GM23338 (cell line): ENCODE measurements around the gene F7. TPM values are rescaled to one million over a fixed set of nuclear protein-coding genes. Genes with fewer than 3 reads are reported as not detected.
A peak's percentile ranks its signal among the peaks of the same experiment; 100 is the strongest.

Experiments
- ATAC-seq: fragments of 200-7000 bp; cut with Tn5 transposase; 3 replicates; pipeline ENCODE4 v1.9.1; 2020
- DNase-seq: peaks from one replicate; pipeline ENCODE4 v3.0.0-alpha.2; 2015; ENCODE audit warnings: low spot score
- H2AFZ ChIP-seq: fragments of 200-600 bp; sonication (generic); 2 replicates; pipeline ENCODE4 v1.8.0; 2016; ENCODE audit warnings: antibody characterized with exemption, mild to moderate bottlenecking, moderate library complexity
- H3F3A ChIP-seq: fragments of 200-600 bp; sonication (generic); replicated peaks from 2 replicates; pipeline ENCODE4 v1.8.0; 2017; ENCODE audit warnings: antibody characterized with exemption, mixed run types, low read depth
- H3K27ac ChIP-seq: fragments of 200-600 bp; sonication (generic); 2 replicates; pipeline ENCODE4 v1.6.1; 2016; ENCODE audit warnings: low read depth
- H3K27me3 ChIP-seq: fragments of 200-600 bp; sonication (generic); 2 replicates; pipeline ENCODE4 v1.8.0; 2016; ENCODE audit warnings: mild to moderate bottlenecking, mixed run types, moderate library complexity; ENCODE audit not compliant: insufficient read depth
- H3K36me3 ChIP-seq: fragments of 200-600 bp; sonication (generic); 2 replicates; pipeline ENCODE4 v1.8.0; 2016; ENCODE audit warnings: mild to moderate bottlenecking; ENCODE audit not compliant: insufficient read depth
- H3K4me1 ChIP-seq: fragments of 200-600 bp; sonication (generic); 2 replicates; pipeline ENCODE4 v1.8.0; 2016; ENCODE audit warnings: mild to moderate bottlenecking, moderate library complexity; ENCODE audit not compliant: insufficient read depth
- H3K4me2 ChIP-seq: fragments of 200-600 bp; sonication (generic); 2 replicates; pipeline ENCODE4 v1.7.1; 2017; ENCODE audit warnings: mixed run types
- H3K4me3 ChIP-seq: fragments of 200-600 bp; sonication (generic); 2 replicates; pipeline ENCODE4 v1.6.1; 2016; ENCODE audit warnings: mixed run types
- H3K79me2 ChIP-seq: fragments of 200-600 bp; sonication (generic); replicated peaks from 2 replicates; pipeline ENCODE4 v1.8.0; 2017; ENCODE audit warnings: mild to moderate bottlenecking; ENCODE audit not compliant: insufficient read depth
- H3K9me2 ChIP-seq: fragments of 200-600 bp; sonication (generic); 2 replicates; pipeline ENCODE4 v1.8.0; 2017; ENCODE audit not compliant: insufficient read depth
- H4K20me1 ChIP-seq: fragments of 200-600 bp; sonication (generic); replicated peaks from 2 replicates; pipeline ENCODE4 v1.8.0; 2017; ENCODE audit warnings: mild to moderate bottlenecking; ENCODE audit not compliant: insufficient read depth
- H3K27ac Mint-ChIP-seq: 2 replicates; pipeline ENCODE4 v1.8.0; 2020; ENCODE audit warnings: inconsistent platforms, mild to moderate bottlenecking, moderate library complexity, mixed read lengths
- H3K27me3 Mint-ChIP-seq: 3 replicates; pipeline ENCODE4 v1.8.0; 2022; ENCODE audit warnings: low read depth, mild to moderate bottlenecking, moderate library complexity, mixed read lengths, inconsistent platforms; ENCODE audit not compliant: insufficient read depth, poor library complexity
- H3K36me3 Mint-ChIP-seq: 3 replicates; pipeline ENCODE4 v1.8.0; 2021; ENCODE audit warnings: low read depth, mild to moderate bottlenecking, inconsistent platforms, moderate library complexity, mixed read lengths
- H3K4me1 Mint-ChIP-seq: 3 replicates; pipeline ENCODE4 v1.8.0; 2020; ENCODE audit warnings: mild to moderate bottlenecking, inconsistent platforms, mixed read lengths
- H3K4me3 Mint-ChIP-seq: 3 replicates; pipeline ENCODE4 v1.8.0; 2021; ENCODE audit warnings: moderate library complexity, mild to moderate bottlenecking, inconsistent platforms, mixed read lengths
- H3K9me3 Mint-ChIP-seq: 3 replicates; pipeline ENCODE4 v1.8.0; 2020; ENCODE audit warnings: moderate library complexity, mild to moderate bottlenecking, inconsistent platforms, mixed read lengths
- CREB1 ChIP-seq: fragments of 250-450 bp; sonication (Bioruptor Pico); IDR thresholded peaks from 2 replicates; pipeline ENCODE4 v1.5.0; 2020; ENCODE audit warnings: low read depth, mild to moderate bottlenecking, moderate library complexity
- EZH2 ChIP-seq: fragments of 200-600 bp; sonication (generic); IDR thresholded peaks from one replicate; pipeline ENCODE4 v1.8.0; 2017; ENCODE audit warnings: antibody characterized with exemption, mild to moderate bottlenecking, low read depth; ENCODE audit not compliant: unreplicated experiment
- JUNB ChIP-seq: IDR thresholded peaks from one replicate; pipeline ENCODE4 v1.6.1; 2016; ENCODE audit warnings: antibody characterized with exemption; ENCODE audit not compliant: unreplicated experiment
- ZNF331 ChIP-seq: fragments of 250-450 bp; sonication (Bioruptor Pico); IDR thresholded peaks from 2 replicates; pipeline ENCODE4 v1.5.0; 2020; ENCODE audit warnings: low read depth, mild to moderate bottlenecking, moderate library complexity
- polyA plus RNA-seq: library from polyadenylated mRNA; unstranded; fragments of >200 nt; fragmentation: Nextera tagmentation; extraction: Ambion mirVana; gene quantifications from 2 replicates; pipeline ENCODE4 v1.2.1, GENCODE V29; 2016
- total RNA-seq: library from RNA; depleted of rRNA; stranded (reverse); fragments of >200 nt; shearing (Covaris generic); gene quantifications from 2 replicates; pipeline ENCODE4 v1.2.3, GENCODE V29; 2014
- TF ChIP-seq, protein P1 (sequence below), 2 experiments: fragments of 200-600 bp in 1 of 2; sonication (generic) in 1 of 2; conservative IDR thresholded peaks; 2 replicates each; pipeline versions ENCODE4 v1.5.1 to v1.6.1; 2016 to 2017; ENCODE audit warnings: antibody characterized with exemption in 2 of 2, low read depth in 2 of 2, mild to moderate bottlenecking in 2 of 2, moderate library complexity in 1 of 2

Gene F7
- total and polyA plus RNA-seq, 2 experiments from 2014 or later = 0.16 to 0.24 TPM

DNA sequence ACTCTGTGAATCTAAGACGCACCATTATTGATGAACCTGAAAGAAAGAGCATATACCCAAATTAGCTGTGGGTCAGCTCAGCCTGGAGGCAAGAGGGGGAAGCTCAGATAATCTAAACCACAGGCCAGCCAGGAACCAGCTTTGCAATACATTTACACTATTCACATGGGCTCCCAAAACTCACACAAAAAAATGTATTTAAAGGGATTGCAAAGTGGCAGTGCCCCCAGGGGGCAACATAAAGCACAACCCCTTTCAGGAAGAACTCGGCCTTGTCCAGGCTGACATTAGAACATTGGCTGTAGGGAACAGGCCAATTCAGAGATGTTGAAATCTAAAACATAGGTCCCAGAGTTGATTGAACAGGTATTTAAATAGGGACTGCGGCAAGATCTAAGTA, 49.6 kb downstream of the F7 start:
- TF ChIP-seq EZH2 = no peak
- TF ChIP-seq, protein P1, sequence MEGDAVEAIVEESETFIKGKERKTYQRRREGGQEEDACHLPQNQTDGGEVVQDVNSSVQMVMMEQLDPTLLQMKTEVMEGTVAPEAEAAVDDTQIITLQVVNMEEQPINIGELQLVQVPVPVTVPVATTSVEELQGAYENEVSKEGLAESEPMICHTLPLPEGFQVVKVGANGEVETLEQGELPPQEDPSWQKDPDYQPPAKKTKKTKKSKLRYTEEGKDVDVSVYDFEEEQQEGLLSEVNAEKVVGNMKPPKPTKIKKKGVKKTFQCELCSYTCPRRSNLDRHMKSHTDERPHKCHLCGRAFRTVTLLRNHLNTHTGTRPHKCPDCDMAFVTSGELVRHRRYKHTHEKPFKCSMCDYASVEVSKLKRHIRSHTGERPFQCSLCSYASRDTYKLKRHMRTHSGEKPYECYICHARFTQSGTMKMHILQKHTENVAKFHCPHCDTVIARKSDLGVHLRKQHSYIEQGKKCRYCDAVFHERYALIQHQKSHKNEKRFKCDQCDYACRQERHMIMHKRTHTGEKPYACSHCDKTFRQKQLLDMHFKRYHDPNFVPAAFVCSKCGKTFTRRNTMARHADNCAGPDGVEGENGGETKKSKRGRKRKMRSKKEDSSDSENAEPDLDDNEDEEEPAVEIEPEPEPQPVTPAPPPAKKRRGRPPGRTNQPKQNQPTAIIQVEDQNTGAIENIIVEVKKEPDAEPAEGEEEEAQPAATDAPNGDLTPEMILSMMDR (conservative IDR thresholded peaks at IDR 0.05; ENCODE audit: low read depth in 2 of 2) = peak in 1 of 2 experiments; percentile 17; a peak in 2 of 4 replicates
- Histone ChIP-seq H3K4me3 (no peak overlapping the region), H3K27me3 (peaks cover 22% of the 10 kb centered on the region), H3K27ac (no peak overlapping the region), H2AFZ (peak overlapping the region; percentile 88; the same call in 1 of the 2 replicates), H3F3A (peaks cover 17% of the 10 kb centered on the region), H3K79me2 (no peaks in the 10 kb centered on the region), H4K20me1 (no peaks in the 10 kb centered on the region), H3K9me2 (no peaks in the 10 kb centered on the region), H3K36me3 (no peaks in the 10 kb centered on the region), H3K4me1 (peaks cover 16% of the 10 kb centered on the region; the same call in 1 of the 2 replicates), H3K4me2 (peak overlapping the region; percentile 76; the same call in 1 of the 2 replicates)
- Mint-ChIP-seq H3K27me3 (peaks cover 29% of the 10 kb centered on the region), H3K4me3 (peak overlapping the region; percentile 53; the same call in 1 of the 3 replicates), H3K27ac (peak overlapping the region; percentile 55; the same call in 1 of the 2 replicates), H3K36me3 (no peaks in the 10 kb centered on the region; the same call in 2 of the 3 replicates), H3K9me3 (peaks cover 3% of the 10 kb centered on the region; the same call in 1 of the 3 replicates), H3K4me1 (peaks cover 39% of the 10 kb centered on the region)
- DNase-seq (no peak), ATAC-seq (no peak)

DNA sequence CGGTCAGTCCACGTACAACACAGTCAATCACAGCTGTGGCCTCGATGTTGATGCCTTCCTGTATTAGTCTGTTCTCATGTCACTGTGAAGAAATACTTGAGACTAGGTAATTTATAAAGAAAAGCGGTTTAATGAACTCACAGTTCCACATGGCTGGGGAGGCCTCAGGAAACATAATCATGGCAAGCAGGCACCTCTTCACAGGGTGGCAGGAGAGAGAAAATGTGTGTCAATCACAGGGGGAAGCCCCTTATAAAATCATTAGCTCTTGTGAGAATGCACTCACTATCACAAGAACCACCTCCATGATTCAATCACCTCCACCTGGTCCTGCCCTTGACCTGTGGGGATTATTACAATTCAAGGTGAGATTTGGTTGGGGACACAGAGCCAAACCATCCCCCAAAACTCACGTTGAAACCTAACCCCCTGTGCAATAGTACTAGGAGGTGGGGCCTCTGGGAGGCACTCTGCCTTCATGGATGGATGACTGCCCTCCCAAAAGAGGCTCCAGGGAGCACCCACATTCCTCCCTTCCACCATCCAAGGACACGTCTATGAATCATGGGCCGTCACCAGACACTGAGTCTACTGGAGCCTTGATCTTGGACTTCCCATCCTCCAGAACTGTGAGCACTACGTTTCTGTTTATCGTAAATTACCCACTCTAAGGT, 50.5 kb downstream of the F7 start:
- Histone ChIP-seq H2AFZ (no peak overlapping the region), H3K4me1 (peaks cover 16% of the 10 kb centered on the region; the same call in 1 of the 2 replicates), H3K79me2 (no peaks in the 10 kb centered on the region), H3K9me2 (no peaks in the 10 kb centered on the region), H3K36me3 (no peaks in the 10 kb centered on the region), H3K27ac (no peak overlapping the region), H3K4me2 (no peak overlapping the region), H3K4me3 (no peak overlapping the region), H3F3A (peaks cover 17% of the 10 kb centered on the region), H4K20me1 (no peaks in the 10 kb centered on the region), H3K27me3 (peaks cover 22% of the 10 kb centered on the region)
- Mint-ChIP-seq H3K4me1 (peaks cover 40% of the 10 kb centered on the region), H3K27me3 (peaks cover 28% of the 10 kb centered on the region), H3K9me3 (peaks cover 3% of the 10 kb centered on the region; the same call in 1 of the 3 replicates), H3K36me3 (no peaks in the 10 kb centered on the region; the same call in 2 of the 3 replicates), H3K4me3 (no peak overlapping the region), H3K27ac (no peak overlapping the region)
- TF ChIP-seq, protein P1 (conservative IDR thresholded peaks at IDR 0.05; ENCODE audit: low read depth in 2 of 2) = peak in 1 of 2 experiments; percentile 29; a peak in 2 of 4 replicates
- TF ChIP-seq JUNB = no peak
- no peak for TF ChIP-seq ZNF331
- no peak for TF ChIP-seq CREB1 (CRISPR knock-in tag)
- DNase-seq (no peak), ATAC-seq (no peak)
